ENCODE data around the gene SLC15A4. TPM values are rescaled to one million over a fixed set of nuclear protein-coding genes. Genes with fewer than 3 reads are reported as not detected.
"Not testable (repeated sequence)": the region's sequence is repeated elsewhere in the genome, so short reads cannot be mapped to it uniquely, and the experiment has no call there.

SLC15A4 gene
- polyA plus RNA-seq, 3 donors from 2014 or later, result 36.3 to 39.2 (median 39.0) TPM

GRCh38 chr12:128852885-128853599 lies 29.3 kb upstream of the SLC15A4 start, which contains the start of gene GLT1D1:
Gene GLT1D1, plus strand, starts transcription at chr12:128853478. Its CDS starts 104 bp downstream, at chr12:128853582.
- Mint-ChIP-seq H3K4me3 (peak within 1 kb of the TSS; percentile 67 to 93 (median 73)), H3K4me1 (peaks cover 4 to 12% of the 10 kb centered on the region in 2 donors), H3K27me3 (ENCODE audit: low read depth in 3 of 3) (peaks cover 7 to 16% (median 12%) of the 10 kb centered on the region in 3 donors), H3K36me3 (peaks cover 0 to 7% (median 4%) of the 10 kb centered on the region in 3 donors), H3K9me3 (no peaks in the 10 kb centered on the region), H3K27ac (peak within 1 kb of the TSS in 1 of 6 donors; percentile 72)
- peak in 2 of 3 donors; percentile 5 to 8 for DNase-seq

GRCh38 chr12:128852026-128852698 lies 28.4 kb upstream of the SLC15A4 start:
- no peaks in the 10 kb centered on the region for H3K9me3 Mint-ChIP-seq
- peaks cover 4 to 12% of the 10 kb centered on the region in 2 donors for H3K4me1 Mint-ChIP-seq
- H3K36me3 Mint-ChIP-seq, result peaks cover 0 to 7% (median 4%) of the 10 kb centered on the region in 3 donors
- DNase-seq, result no peak
- peaks cover 7 to 16% (median 11%) of the 10 kb centered on the region in 3 donors for H3K27me3 Mint-ChIP-seq (ENCODE audit: low read depth in 3 of 3)
- H3K4me3 Mint-ChIP-seq, result peak overlapping the region in 4 of 5 donors; percentile 28 to 71 (median 54)
- H3K27ac Mint-ChIP-seq, result no peak overlapping the region

GRCh38 chr12:128851429-128851828 lies 27.7 kb upstream of the SLC15A4 start:
- H3K27me3 Mint-ChIP-seq (ENCODE audit: low read depth in 3 of 3), result peaks cover 7 to 16% (median 11%) of the 10 kb centered on the region in 3 donors
- H3K9me3 Mint-ChIP-seq, H3K27ac Mint-ChIP-seq, H3K36me3 Mint-ChIP-seq, DNase-seq: not testable (repeated sequence)
- H3K4me1 Mint-ChIP-seq, result peaks cover 4 to 12% of the 10 kb centered on the region in 2 donors
- H3K4me3 Mint-ChIP-seq, result peak overlapping the region in 1 of 5 donors; percentile 71

- Mint-ChIP-seq H3K27ac (peak overlapping the region in 1 of 6 donors; percentile 21), H3K9me3 (no peaks in the 10 kb centered on the region), H3K27me3 (ENCODE audit: low read depth in 3 of 3) (peaks cover 7 to 16% (median 9%) of the 10 kb centered on the region in 3 donors), H3K4me3 (no peak overlapping the region), H3K4me1 (peaks cover 4 to 12% of the 10 kb centered on the region in 2 donors), H3K36me3 (no peaks in the 10 kb centered on the region)
- DNase-seq, result no peak
These were observed 26.6 kb upstream of the SLC15A4 start for GRCh38 chr12:128850400-128850799.

- not testable (repeated sequence) for H3K9me3 Mint-ChIP-seq, H3K4me3 Mint-ChIP-seq, DNase-seq, H3K27ac Mint-ChIP-seq, H3K36me3 Mint-ChIP-seq
- Mint-ChIP-seq H3K27me3 (ENCODE audit: low read depth in 3 of 3) (peaks cover 5 to 13% (median 8%) of the 10 kb centered on the region in 3 donors), H3K4me1 (peaks cover 4 to 12% of the 10 kb centered on the region in 2 donors)
These were observed 26.0 kb upstream of the SLC15A4 start for GRCh38 chr12:128849806-128850205.

- Mint-ChIP-seq H3K4me3 (no peak overlapping the region), H3K36me3 (no peaks in the 10 kb centered on the region), H3K27me3 (ENCODE audit: low read depth in 3 of 3) (peaks cover 4 to 5% (median 5%) of the 10 kb centered on the region in 3 donors), H3K27ac (no peak overlapping the region), H3K4me1 (peaks cover 8 to 10% of the 10 kb centered on the region in 2 donors), H3K9me3 (no peaks in the 10 kb centered on the region)
- no peak for DNase-seq
These were observed 24.6 kb upstream of the SLC15A4 start for GRCh38 chr12:128848371-128848770.

GRCh38 chr12:128846671-128847070 lies 22.9 kb upstream of the SLC15A4 start:
- H3K4me3 Mint-ChIP-seq; H3K27me3 Mint-ChIP-seq (ENCODE audit: low read depth in 3 of 3); H3K27ac Mint-ChIP-seq; H3K9me3 Mint-ChIP-seq; DNase-seq; H3K36me3 Mint-ChIP-seq: not testable (repeated sequence)
- peaks cover 14 to 16% of the 10 kb centered on the region in 2 donors for H3K4me1 Mint-ChIP-seq

GRCh38 chr12:128844031-128844635 lies 20.4 kb upstream of the SLC15A4 start:
- Mint-ChIP-seq H3K27me3 (ENCODE audit: low read depth in 3 of 3) (peaks cover 2 to 6% (median 3%) of the 10 kb centered on the region in 3 donors), H3K4me3 (no peak overlapping the region), H3K9me3 (no peaks in the 10 kb centered on the region), H3K27ac (peak overlapping the region in 1 of 6 donors; percentile 7), H3K4me1 (peaks cover 26 to 28% of the 10 kb centered on the region in 2 donors), H3K36me3 (no peaks in the 10 kb centered on the region)
- DNase-seq, result peak in 2 of 3 donors; percentile 17 to 25

GRCh38 chr12:128843538-128843937 lies 19.8 kb upstream of the SLC15A4 start:
- Mint-ChIP-seq H3K4me1 (peaks cover 26 to 28% of the 10 kb centered on the region in 2 donors), H3K9me3 (no peaks in the 10 kb centered on the region), H3K27ac (peak overlapping the region in 1 of 6 donors; percentile 24), H3K36me3 (no peaks in the 10 kb centered on the region), H3K27me3 (ENCODE audit: low read depth in 3 of 3) (peaks cover 2 to 6% (median 3%) of the 10 kb centered on the region in 3 donors), H3K4me3 (peak overlapping the region in 1 of 5 donors; percentile 20)
- DNase-seq, result no peak

- Mint-ChIP-seq H3K9me3 (no peaks in the 10 kb centered on the region), H3K36me3 (no peaks in the 10 kb centered on the region), H3K27ac (peak overlapping the region in 1 of 6 donors; percentile 45), H3K27me3 (ENCODE audit: low read depth in 3 of 3) (peaks cover 0 to 7% (median 3%) of the 10 kb centered on the region in 3 donors), H3K4me1 (peaks cover 26 to 28% of the 10 kb centered on the region in 2 donors), H3K4me3 (no peak overlapping the region)
- no peak for DNase-seq
These were observed 18.8 kb upstream of the SLC15A4 start for GRCh38 chr12:128842579-128842978.

- H3K27me3 Mint-ChIP-seq (ENCODE audit: low read depth in 3 of 3), result peaks cover 0 to 7% (median 3%) of the 10 kb centered on the region in 3 donors
- no peak for DNase-seq
- H3K9me3 Mint-ChIP-seq, result no peaks in the 10 kb centered on the region
- peak overlapping the region in 4 of 5 donors; percentile 19 to 50 (median 42) for H3K4me3 Mint-ChIP-seq
- H3K4me1 Mint-ChIP-seq, result peaks cover 26 to 28% of the 10 kb centered on the region in 2 donors
- no peaks in the 10 kb centered on the region for H3K36me3 Mint-ChIP-seq
- peak overlapping the region in 2 of 6 donors; percentile 8 to 77 for H3K27ac Mint-ChIP-seq
These were observed 17.2 kb upstream of the SLC15A4 start for GRCh38 chr12:128840862-128841468.

GRCh38 chr12:128839885-128840284 lies 16.1 kb upstream of the SLC15A4 start:
- H3K9me3 Mint-ChIP-seq; H3K27ac Mint-ChIP-seq; DNase-seq; H3K4me3 Mint-ChIP-seq; H3K36me3 Mint-ChIP-seq; H3K27me3 Mint-ChIP-seq (ENCODE audit: low read depth in 3 of 3): not testable (repeated sequence)
- peaks cover 26 to 28% of the 10 kb centered on the region in 2 donors for H3K4me1 Mint-ChIP-seq

- Mint-ChIP-seq H3K27ac (peak overlapping the region in 1 of 6 donors; percentile 22), H3K9me3 (no peaks in the 10 kb centered on the region), H3K4me1 (peaks cover 24 to 27% of the 10 kb centered on the region in 2 donors), H3K36me3 (no peaks in the 10 kb centered on the region), H3K27me3 (ENCODE audit: low read depth in 3 of 3) (peaks cover 1 to 8% (median 2%) of the 10 kb centered on the region in 3 donors), H3K4me3 (no peak overlapping the region)
- no peak for DNase-seq
These were observed 9.7 kb upstream of the SLC15A4 start for GRCh38 chr12:128833418-128833817.

All from immature natural killer cell (primary cell).